ENCODE data around the gene VAMP5.

- TF ChIP-seq CTCF (IDR thresholded peaks at IDR 0.05; ENCODE audit: extremely low read depth in 1 of 2, insufficient read depth in 1 of 2, low read depth in 1 of 2, low read length in 2 of 2) = no peak
- no peak for TF ChIP-seq POLR2A (IDR thresholded peaks at IDR 0.05; ENCODE audit: low read depth, low read length)
- TF ChIP-seq MAX (IDR thresholded peaks at IDR 0.05; ENCODE audit: insufficient read depth, insufficient read length) = no peak
- TF ChIP-seq POLR2AphosphoS5 (IDR thresholded peaks at IDR 0.05; ENCODE audit: insufficient read depth, low read depth, low read length) = no peak
- TF ChIP-seq JUN (IDR thresholded peaks at IDR 0.05; ENCODE audit: borderline replicate concordance, insufficient read depth, insufficient read length, low read depth) = no peak
Observed at GRCh38 chr2:85599468-85600234, 15.4 kb downstream of the VAMP5 start.
